H1 (cell line): ENCODE data around the gene CHPT1. TPM values are rescaled to one million over a fixed set of nuclear protein-coding genes. Genes with fewer than 3 reads are reported as not detected.

Experiments
- ASH2L ChIP-seq: fragments of 200-600, 300-600 bp; sonication (generic); IDR thresholded peaks from one replicate; pipeline ENCODE4 v1.7.1; 2017; ENCODE audit warnings: low read length
- CEBPB ChIP-seq: IDR thresholded peaks from 2 replicates; pipeline ENCODE4 v1.6.1; 2012; ENCODE audit warnings: low read depth, low read length
- CHD1 ChIP-seq: IDR thresholded peaks from 2 replicates; pipeline ENCODE4 v1.6.1; 2012; ENCODE audit warnings: low read depth, low read length, improper control_type of control experiment
- EGR1 ChIP-seq: IDR thresholded peaks from 2 replicates; pipeline ENCODE4 v1.6.1; 2011; ENCODE audit warnings: low read depth, low read length, borderline replicate concordance
- HDAC2 ChIP-seq, 2 experiments: fragments of 300-600 bp in 1 of 2; sonication (generic) in 1 of 2; IDR thresholded peaks; 2 replicates each; pipeline ENCODE4 v1.6.1; 2011 to 2012; ENCODE audit warnings: low read depth in 2 of 2, low read length in 2 of 2, mild to moderate bottlenecking in 2 of 2, moderate library complexity in 2 of 2, borderline replicate concordance in 1 of 2, inconsistent platforms in 1 of 2
- HDAC6 ChIP-seq: IDR thresholded peaks from one replicate; pipeline ENCODE4 v1.7.1; 2012; ENCODE audit warnings: low read depth, mild to moderate bottlenecking, inconsistent platforms, low read length, moderate library complexity
- JUN ChIP-seq: IDR thresholded peaks from 2 replicates; pipeline ENCODE4 v1.6.1; 2011; ENCODE audit warnings: low read depth, mild to moderate bottlenecking, improper control_type of control experiment, low read length
- JUND ChIP-seq: IDR thresholded peaks from 2 replicates; pipeline ENCODE4 v1.6.1; 2011; ENCODE audit warnings: mild to moderate bottlenecking, improper control_type of control experiment, low read length
- KDM1A ChIP-seq: fragments of 200-600, 300-600 bp; sonication (generic); IDR thresholded peaks from 2 replicates; pipeline ENCODE4 v1.7.1; 2016; ENCODE audit warnings: mild to moderate bottlenecking, low read length, borderline replicate concordance
- MAFK ChIP-seq: IDR thresholded peaks from 2 replicates; pipeline ENCODE4 v1.6.1; 2012; ENCODE audit warnings: low read depth, mild to moderate bottlenecking, improper control_type of control experiment, low read length
- NANOG ChIP-seq: IDR thresholded peaks from 2 replicates; pipeline ENCODE4 v1.6.1; 2011; ENCODE audit warnings: low read length, low read depth, mild to moderate bottlenecking, inconsistent platforms; ENCODE audit not compliant: insufficient read depth, poor library complexity, severe bottlenecking
- RAD21 ChIP-seq, 2 experiments: IDR thresholded peaks in 1 of 2; conservative IDR thresholded peaks in 1 of 2; 2 replicates each; pipeline ENCODE4 v1.6.1; 2011; ENCODE audit warnings: low read depth in 2 of 2, low read length in 2 of 2, improper control_type of control experiment in 1 of 2, inconsistent platforms in 1 of 2, mild to moderate bottlenecking in 1 of 2, moderate library complexity in 1 of 2
- SIX5 ChIP-seq: IDR thresholded peaks from 2 replicates; pipeline ENCODE4 v1.6.1; 2011; ENCODE audit warnings: mild to moderate bottlenecking, low read depth, low read length
- SP4 ChIP-seq: IDR thresholded peaks from 2 replicates; pipeline ENCODE4 v1.6.1; 2012; ENCODE audit warnings: low read length, inconsistent platforms
- SRF ChIP-seq: IDR thresholded peaks from 2 replicates; pipeline ENCODE4 v1.6.1; 2011; ENCODE audit warnings: mild to moderate bottlenecking, low read depth, low read length, moderate library complexity
- TAF7 ChIP-seq: optimal IDR thresholded peaks from 2 replicates; pipeline ENCODE3; 2011; ENCODE audit warnings: low read depth, mild to moderate bottlenecking, inconsistent platforms, low read length, moderate library complexity, borderline replicate concordance
- TBP ChIP-seq: IDR thresholded peaks from 2 replicates; pipeline ENCODE4 v1.6.1; 2011; ENCODE audit warnings: low read depth, low read length, improper control_type of control experiment
- TCF12 ChIP-seq: IDR thresholded peaks from 2 replicates; pipeline ENCODE4 v1.6.1; 2011; ENCODE audit warnings: low read depth, mild to moderate bottlenecking, low read length
- polyA plus RNA-seq, 7 experiments: library from polyadenylated mRNA; depleted of rRNA in 3 of 7; stranded (reverse) in 5 of 7; unstranded in 2 of 7; fragments of >200 nt in 5 of 7; fragments of 200-250 nt in 2 of 7; gene quantifications; 1 replicate in 5 of 7; 2 replicates in 1 of 7; 4 replicates in 1 of 7; pipeline versions ENCODE4 v1.2.1 to v1.2.3, GENCODE V29; 2011 to 2013; ENCODE audit warnings: missing spikeins in 2 of 7, mixed read lengths in 2 of 7
- total RNA-seq: library from RNA; stranded (reverse); fragmentation: NEBNext Ultra II Directional; extraction: Animal tissue kit (Norgen Biotek cat#: 25700); gene quantifications from 2 replicates; pipeline ENCODE4 v1.2.1, GENCODE V29; 2021
- TF ChIP-seq, protein P1 (sequence below): IDR thresholded peaks from 2 replicates; pipeline ENCODE4 v1.6.1; 2012; ENCODE audit warnings: low read length, inconsistent platforms
- TF ChIP-seq, protein P2 (sequence below): IDR thresholded peaks from 2 replicates; pipeline ENCODE4 v1.6.1; 2011; ENCODE audit warnings: low read length, improper control_type of control experiment
- TF ChIP-seq, protein P3 (sequence below): IDR thresholded peaks from 2 replicates; pipeline ENCODE4 v1.6.1; 2011; ENCODE audit warnings: low read depth, mild to moderate bottlenecking, low read length; ENCODE audit not compliant: insufficient read depth

The CHPT1 gene
- total and polyA plus RNA-seq, 2 of the 8 experiments (the other 6 are each of a cell fraction or from before 2014, with no cell fraction given): 13.3 to 22.5 TPM

- TF ChIP-seq SRF (no peak), NANOG (no peak), JUN (no peak), CHD1 (no peak), HDAC2 (IDR thresholded peaks at IDR 0.05; ENCODE audit: borderline replicate concordance in 1 of 2, low read depth in 2 of 2, low read length in 2 of 2) (no peak), SP4 (no peak), KDM1A (no peak), CEBPB (no peak), TBP (peak; percentile 7; the same call in 1 of the 2 replicates), EGR1 (no peak), JUND (no peak), ASH2L (peak; percentile 21), TCF12 (no peak), RAD21 (IDR thresholded peaks at IDR 0.05 in 1 of 2, conservative IDR thresholded peaks at IDR 0.05 in 1 of 2; ENCODE audit: low read depth in 2 of 2, low read length in 2 of 2) (0 out of 4 replicates have a peak, but pooled peaks of 1 of the 2 experiments have one; percentile 6), TAF7 (peak; percentile 58), HDAC6 (no peak), SIX5 (no peak), MAFK (no peak)
- TF ChIP-seq, protein P1, sequence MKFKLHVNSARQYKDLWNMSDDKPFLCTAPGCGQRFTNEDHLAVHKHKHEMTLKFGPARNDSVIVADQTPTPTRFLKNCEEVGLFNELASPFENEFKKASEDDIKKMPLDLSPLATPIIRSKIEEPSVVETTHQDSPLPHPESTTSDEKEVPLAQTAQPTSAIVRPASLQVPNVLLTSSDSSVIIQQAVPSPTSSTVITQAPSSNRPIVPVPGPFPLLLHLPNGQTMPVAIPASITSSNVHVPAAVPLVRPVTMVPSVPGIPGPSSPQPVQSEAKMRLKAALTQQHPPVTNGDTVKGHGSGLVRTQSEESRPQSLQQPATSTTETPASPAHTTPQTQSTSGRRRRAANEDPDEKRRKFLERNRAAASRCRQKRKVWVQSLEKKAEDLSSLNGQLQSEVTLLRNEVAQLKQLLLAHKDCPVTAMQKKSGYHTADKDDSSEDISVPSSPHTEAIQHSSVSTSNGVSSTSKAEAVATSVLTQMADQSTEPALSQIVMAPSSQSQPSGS: no peak
- TF ChIP-seq, protein P2, sequence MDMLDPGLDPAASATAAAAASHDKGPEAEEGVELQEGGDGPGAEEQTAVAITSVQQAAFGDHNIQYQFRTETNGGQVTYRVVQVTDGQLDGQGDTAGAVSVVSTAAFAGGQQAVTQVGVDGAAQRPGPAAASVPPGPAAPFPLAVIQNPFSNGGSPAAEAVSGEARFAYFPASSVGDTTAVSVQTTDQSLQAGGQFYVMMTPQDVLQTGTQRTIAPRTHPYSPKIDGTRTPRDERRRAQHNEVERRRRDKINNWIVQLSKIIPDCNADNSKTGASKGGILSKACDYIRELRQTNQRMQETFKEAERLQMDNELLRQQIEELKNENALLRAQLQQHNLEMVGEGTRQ: no peak
- TF ChIP-seq, protein P3, sequence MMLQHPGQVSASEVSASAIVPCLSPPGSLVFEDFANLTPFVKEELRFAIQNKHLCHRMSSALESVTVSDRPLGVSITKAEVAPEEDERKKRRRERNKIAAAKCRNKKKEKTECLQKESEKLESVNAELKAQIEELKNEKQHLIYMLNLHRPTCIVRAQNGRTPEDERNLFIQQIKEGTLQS: no peak
These were observed at the start of gene CHPT1 (continued) for GRCh38 chr12:101697197-101697929.
